B cell (primary cell): ENCODE results near the gene RAI1. TPM values are rescaled to one million over a fixed set of nuclear protein-coding genes. Genes with fewer than 3 reads are reported as not detected.

Source experiments
- ATAC-seq: fragments of 200-7000 bp; cut with Tn5 transposase; one replicate; pipeline ENCODE4 v1.10.0; 2021; ENCODE audit warnings: low read depth, mild to moderate bottlenecking, moderate number of reproducible peaks, moderate library complexity
- CTCF ChIA-PET: fragments of 350-600 bp; sonication (Branson Sonifier 250); formaldehyde crosslinking; loops from one replicate; lab custom pipeline; 2021; ENCODE audit warnings: antibody characterized with exemption, inconsistent platforms; lab: Charles Lee
- POLR2A ChIA-PET: fragments of 350-600 bp; sonication (Branson Sonifier 250); formaldehyde crosslinking; loops from one replicate; lab custom pipeline; 2021; ENCODE audit warnings: antibody characterized with exemption; lab: Charles Lee
- DNase-seq: peaks from one replicate; pipeline ENCODE4 v3.0.0; 2013
- H2AFZ ChIP-seq: 2 replicates; pipeline ENCODE4 v1.6.1; 2012; ENCODE audit warnings: mild to moderate bottlenecking, low read depth, low read length; ENCODE audit not compliant: insufficient read depth, poor library complexity, severe bottlenecking
- H3K27ac ChIP-seq, 2 donors: 1 replicate in 1 of 2; 2 replicates in 1 of 2; pipeline ENCODE4 v1.5.1; 2012 to 2013; ENCODE audit warnings: low read length in 2 of 2, mild to moderate bottlenecking in 2 of 2, moderate library complexity in 1 of 2
- H3K27me3 ChIP-seq, 4 experiments: fragments of 200-600 bp in 1 of 4; sonication (generic) in 1 of 4; replicated peaks in 1 of 4; 1 replicate in 2 of 4; 2 replicates in 2 of 4; pipeline versions ENCODE4 v1.6.1 to v1.7.0; 2013 to 2016; ENCODE audit warnings: low read length in 3 of 4, mild to moderate bottlenecking in 2 of 4, mixed read lengths in 1 of 4, moderate library complexity in 1 of 4; ENCODE audit not compliant: insufficient read depth in 4 of 4, control insufficient read depth in 3 of 4; ENCODE audit errors: control extremely low read depth in 1 of 4
- H3K36me3 ChIP-seq, 2 experiments: replicated peaks in 1 of 2; 1 replicate in 1 of 2; 2 replicates in 1 of 2; pipeline versions ENCODE4 v1.6.1 to v1.7.1; 2013; ENCODE audit warnings: low read length in 1 of 2; ENCODE audit not compliant: insufficient read depth in 2 of 2, control insufficient read depth in 1 of 2; ENCODE audit errors: control extremely low read depth in 1 of 2, extremely low read depth in 1 of 2
- H3K4me1 ChIP-seq, 2 donors: fragments of 200-600 bp in 1 of 2; sonication (generic) in 1 of 2; 1 replicate in 1 of 2; 2 replicates in 1 of 2; pipeline versions ENCODE4 v1.5.1 to v1.6.1; 2013 to 2017; ENCODE audit warnings: low read length in 2 of 2; ENCODE audit not compliant: control insufficient read depth in 2 of 2, insufficient read depth in 2 of 2
- H3K4me2 ChIP-seq: replicated peaks from 2 replicates; pipeline ENCODE3; 2012; ENCODE audit warnings: mild to moderate bottlenecking, low read depth, low read length; ENCODE audit not compliant: poor library complexity, severe bottlenecking
- H3K4me3 ChIP-seq, 5 experiments: fragments of 200-600 bp in 1 of 5; sonication (generic) in 1 of 5; 1 replicate in 3 of 5; 2 replicates in 2 of 5; pipeline versions ENCODE4 v1.5.1 to v1.7.0; 2011 to 2016; ENCODE audit warnings: low read length in 4 of 5, mild to moderate bottlenecking in 4 of 5, low read depth in 2 of 5, control low read depth in 1 of 5, moderate library complexity in 1 of 5; ENCODE audit not compliant: insufficient read depth in 1 of 5; ENCODE audit errors: control extremely low read depth in 1 of 5, extremely low read depth in 1 of 5
- H3K79me2 ChIP-seq: fragments of 200-600 bp; sonication (generic); one replicate; pipeline ENCODE4 v1.6.0; 2016; ENCODE audit warnings: low read length; ENCODE audit not compliant: control insufficient read depth, insufficient read depth
- H3K9ac ChIP-seq: fragments of 200-600 bp; sonication (generic); 2 replicates; pipeline ENCODE4 v1.6.1; 2017; ENCODE audit warnings: mild to moderate bottlenecking, low read length, moderate library complexity
- H3K9me3 ChIP-seq, 3 donors: one replicate each; pipeline versions ENCODE4 v1.6.1 to v1.7.1; 2013; ENCODE audit warnings: low read length in 2 of 3; ENCODE audit not compliant: control insufficient read depth in 2 of 3, insufficient read depth in 1 of 3; ENCODE audit errors: control extremely low read depth in 1 of 3
- H4K20me1 ChIP-seq: 2 replicates; pipeline ENCODE4 v1.6.0; 2012; ENCODE audit warnings: mild to moderate bottlenecking, low read length; ENCODE audit not compliant: insufficient read depth, control insufficient read depth, poor library complexity, severe bottlenecking
- H3K27ac Mint-ChIP-seq: one replicate; pipeline ENCODE4 v1.8.0; 2021; ENCODE audit warnings: mixed read lengths
- H3K27me3 Mint-ChIP-seq: one replicate; pipeline ENCODE4 v1.8.0; 2021; ENCODE audit warnings: mixed read lengths
- H3K4me1 Mint-ChIP-seq: one replicate; pipeline ENCODE4 v1.8.0; 2021; ENCODE audit warnings: mixed read lengths
- H3K4me3 Mint-ChIP-seq: one replicate; pipeline ENCODE4 v1.8.0; 2021; ENCODE audit warnings: mixed read lengths
- H3K9me3 Mint-ChIP-seq: one replicate; pipeline ENCODE4 v1.8.0; 2022; ENCODE audit warnings: mixed read lengths; ENCODE audit not compliant: insufficient read depth
- CTCF ChIP-seq: fragments of 200-600 bp; IDR thresholded peaks from one replicate; pipeline ENCODE4 v1.8.0; 2022; ENCODE audit warnings: antibody characterized with exemption, mild to moderate bottlenecking
- EZH2 ChIP-seq: IDR thresholded peaks from 2 replicates; pipeline ENCODE4 v1.6.1; 2012; ENCODE audit warnings: borderline replicate concordance, low read depth, mild to moderate bottlenecking, moderate library complexity, low read length; ENCODE audit not compliant: insufficient read depth, poor library complexity, severe bottlenecking
- WGBS: methylation state at CpG from one replicate; pipeline ENCODE4 v1.1.5; 2013; ENCODE audit warnings: missing lambda C conversion rate; ENCODE audit not compliant: insufficient coverage; 5-methylcytosine and 5-hydroxymethylcytosine counted together
- intact Hi-C: fragments of 100-400 bp; cut with micrococcal nuclease; formaldehyde crosslinking; loops from one replicate; pipeline ENCODE4 v1.10.0; 2022
- polyA plus RNA-seq: library from polyadenylated mRNA; depleted of rRNA; stranded (reverse); fragments of >200 nt; gene quantifications from 2 replicates; pipeline ENCODE4 v1.2.3, GENCODE V29; 2012
- total RNA-seq, 2 donors: library from RNA; stranded (reverse); fragments of 120-200 nt in 1 of 2; gene quantifications; 1 replicate in 1 of 2; 2 replicates in 1 of 2; pipeline versions ENCODE4 v1.2.3 to v1.2.4, GENCODE V29; 2013 to 2022

Gene RAI1
- total and polyA plus RNA-seq, 2 donors (not counting 1 experiment from before 2014, with no cell fraction given) = 4.7 to 34.0 TPM

DNA sequence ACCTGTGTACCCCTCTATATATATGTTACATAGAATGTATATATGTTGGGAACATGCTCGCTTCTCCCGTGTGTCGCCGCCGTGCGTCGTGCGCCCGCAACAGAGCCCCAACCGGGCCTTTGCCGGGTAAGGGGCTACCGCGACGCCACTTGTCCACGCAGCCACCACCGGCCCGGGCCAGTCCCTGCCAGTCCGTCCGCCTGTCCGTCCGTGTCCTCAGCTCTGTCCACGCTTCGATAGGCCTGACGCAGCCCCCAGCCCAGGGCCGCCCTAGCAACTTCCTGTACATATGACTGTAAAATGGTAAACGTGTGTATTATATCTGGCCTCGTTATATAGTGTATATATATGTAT, 129.6 kb downstream of the RAI1 start:
- no peaks in the 10 kb centered on the region for H3K9me3 ChIP-seq

More for the DNA sequence above, 129.6 kb downstream of the RAI1 start:
- intact Hi-C loops = no loop called here
- H4K20me1 ChIP-seq = peaks cover 14% of the 10 kb centered on the region
- H3K27me3 ChIP-seq = no peaks in the 10 kb centered on the region
- ChIA-PET CTCF (interaction anchor here (0.6 to 6.4 kb wide), 16 partner anchors 10 to 222 kb away, joined by 3 to 109 read pairs (median 13); partner anchors contain the start of gene RAI1), POLR2A (no interaction called here)
- H3K4me1 Mint-ChIP-seq = peaks cover 7% of the 10 kb centered on the region
- DNase-seq = no peak
- no peaks in the 10 kb centered on the region for H3K27me3 Mint-ChIP-seq
- no peak overlapping the region for H3K4me3 ChIP-seq
- H3K4me2 ChIP-seq = no peak overlapping the region
- peaks cover 0 to 18% of the 10 kb centered on the region in 2 experiments for H3K36me3 ChIP-seq
- WGBS = over 99% methylated on average over 18 of the region's 27 CpGs
- no peak for ATAC-seq
- H3K9ac ChIP-seq = no peak overlapping the region
- H3K79me2 ChIP-seq = no peaks in the 10 kb centered on the region
- H3K27ac ChIP-seq = no peak overlapping the region
- H3K4me1 ChIP-seq = peaks cover 0 to 9% of the 10 kb centered on the region in 2 donors
- H3K9me3 Mint-ChIP-seq = no peaks in the 10 kb centered on the region
- no peak overlapping the region for H3K4me3 Mint-ChIP-seq
- no peak overlapping the region for H2AFZ ChIP-seq
- H3K27ac Mint-ChIP-seq = no peak overlapping the region
- TF ChIP-seq EZH2 (no peak), CTCF (no peak)
